DOHH2 (cell line): Measurements from ENCODE around the gene RBM17.

Experiments
- H3F3A ChIP-seq: fragments of 200-600 bp; sonication (generic), shearing (Covaris generic); 2 replicates; pipeline ENCODE4 v1.6.0; 2016; ENCODE audit warnings: antibody characterized with exemption, mild to moderate bottlenecking; ENCODE audit not compliant: control insufficient read depth, insufficient read depth
- H3K27ac ChIP-seq: fragments of 200-600 bp; sonication (generic); 2 replicates; pipeline ENCODE4 v1.5.1; 2014; ENCODE audit warnings: low read depth, mild to moderate bottlenecking, low read length, moderate library complexity
- H3K27me3 ChIP-seq: fragments of 200-600 bp; sonication (generic); 2 replicates; pipeline ENCODE4 v1.6.1; 2014; ENCODE audit warnings: mild to moderate bottlenecking, low read length, mixed read lengths; ENCODE audit not compliant: control insufficient read depth
- H3K36me3 ChIP-seq: fragments of 200-600 bp; sonication (generic); 2 replicates; pipeline ENCODE4 v1.6.1; 2014; ENCODE audit warnings: mild to moderate bottlenecking, low read length, moderate library complexity, mixed read lengths; ENCODE audit not compliant: control insufficient read depth
- H3K4me1 ChIP-seq: fragments of 200-600 bp; sonication (generic); 2 replicates; pipeline ENCODE4 v1.6.1; 2014; ENCODE audit warnings: mild to moderate bottlenecking, low read length, mixed read lengths; ENCODE audit not compliant: control insufficient read depth
- H3K4me2 ChIP-seq: fragments of 200-600 bp; sonication (generic); 2 replicates; pipeline ENCODE4 v1.6.0; 2014; ENCODE audit warnings: mild to moderate bottlenecking, low read length, moderate library complexity
- H3K4me3 ChIP-seq: fragments of 200-600 bp; sonication (generic); 2 replicates; pipeline ENCODE4 v1.5.1; 2014; ENCODE audit warnings: mild to moderate bottlenecking, low read length, mixed read lengths
- H3K79me2 ChIP-seq: fragments of 200-600 bp; sonication (generic); 2 replicates; pipeline ENCODE4 v1.6.1; 2014; ENCODE audit warnings: mild to moderate bottlenecking, low read length, mixed read lengths; ENCODE audit not compliant: control insufficient read depth
- H3K9me2 ChIP-seq: fragments of 200-600 bp; sonication (generic); replicated peaks from 2 replicates; pipeline ENCODE4 v1.6.1; 2014; ENCODE audit warnings: mild to moderate bottlenecking, low read length, mixed read lengths; ENCODE audit not compliant: control insufficient read depth
- H3K9me3 ChIP-seq: fragments of 200-600 bp; sonication (generic); 2 replicates; pipeline ENCODE4 v1.6.1; 2014; ENCODE audit warnings: antibody characterized with exemption, low read length, mixed read lengths; ENCODE audit not compliant: control insufficient read depth, insufficient read depth
- H4K20me1 ChIP-seq: fragments of 200-600 bp; sonication (generic); 2 replicates; pipeline ENCODE4 v1.6.0; 2014; ENCODE audit warnings: low read depth, mild to moderate bottlenecking, antibody characterized with exemption, low read length, moderate library complexity; ENCODE audit not compliant: control insufficient read depth, insufficient read depth
- EZH2phosphoT487 ChIP-seq: fragments of 200-600 bp; sonication (generic); IDR thresholded peaks from 2 replicates; pipeline ENCODE4 v1.6.1; 2017; ENCODE audit warnings: borderline replicate concordance, mild to moderate bottlenecking, antibody characterized with exemption, low read length, moderate library complexity, mixed read lengths
- TF ChIP-seq, protein P1 (sequence below): fragments of 200-600 bp; sonication (generic); IDR thresholded peaks from one replicate; pipeline ENCODE4 v1.5.1; 2014; ENCODE audit warnings: antibody characterized with exemption, mild to moderate bottlenecking, low read depth, low read length; ENCODE audit not compliant: poor library complexity, severe bottlenecking

The RBM17 gene

DNA sequence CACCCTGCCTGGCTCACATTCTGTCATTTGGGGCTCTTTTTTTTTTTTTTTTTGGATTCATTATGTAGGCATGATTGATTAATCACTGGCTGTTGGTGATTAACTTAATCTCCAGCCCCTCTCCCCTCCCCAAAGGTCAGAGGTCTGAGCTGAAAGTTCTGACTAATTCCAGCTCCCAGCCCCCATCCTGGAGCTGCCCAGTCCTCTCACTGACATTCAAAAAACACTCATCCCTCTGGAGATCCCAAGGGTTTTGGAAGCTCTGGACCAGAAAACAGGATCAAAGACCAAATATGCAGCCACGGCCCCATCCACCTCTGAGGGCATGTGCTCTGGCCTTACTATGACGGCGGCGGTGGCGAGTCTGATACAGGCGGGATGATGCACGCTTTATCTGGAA is 53.8 kb downstream of the RBM17 start:
- TF ChIP-seq, protein P1, sequence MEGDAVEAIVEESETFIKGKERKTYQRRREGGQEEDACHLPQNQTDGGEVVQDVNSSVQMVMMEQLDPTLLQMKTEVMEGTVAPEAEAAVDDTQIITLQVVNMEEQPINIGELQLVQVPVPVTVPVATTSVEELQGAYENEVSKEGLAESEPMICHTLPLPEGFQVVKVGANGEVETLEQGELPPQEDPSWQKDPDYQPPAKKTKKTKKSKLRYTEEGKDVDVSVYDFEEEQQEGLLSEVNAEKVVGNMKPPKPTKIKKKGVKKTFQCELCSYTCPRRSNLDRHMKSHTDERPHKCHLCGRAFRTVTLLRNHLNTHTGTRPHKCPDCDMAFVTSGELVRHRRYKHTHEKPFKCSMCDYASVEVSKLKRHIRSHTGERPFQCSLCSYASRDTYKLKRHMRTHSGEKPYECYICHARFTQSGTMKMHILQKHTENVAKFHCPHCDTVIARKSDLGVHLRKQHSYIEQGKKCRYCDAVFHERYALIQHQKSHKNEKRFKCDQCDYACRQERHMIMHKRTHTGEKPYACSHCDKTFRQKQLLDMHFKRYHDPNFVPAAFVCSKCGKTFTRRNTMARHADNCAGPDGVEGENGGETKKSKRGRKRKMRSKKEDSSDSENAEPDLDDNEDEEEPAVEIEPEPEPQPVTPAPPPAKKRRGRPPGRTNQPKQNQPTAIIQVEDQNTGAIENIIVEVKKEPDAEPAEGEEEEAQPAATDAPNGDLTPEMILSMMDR = no peak
- TF ChIP-seq EZH2phosphoT487 = no peak
- Histone ChIP-seq H3K4me1 (peaks cover 42% of the 10 kb centered on the region), H3K9me2 (no peaks in the 10 kb centered on the region), H3K27ac (no peak overlapping the region), H3K4me3 (no peak overlapping the region), H3K9me3 (no peaks in the 10 kb centered on the region), H3K36me3 (peaks cover 13% of the 10 kb centered on the region), H3K27me3 (peaks cover 42% of the 10 kb centered on the region), H3K4me2 (no peak overlapping the region), H4K20me1 (peaks cover 5% of the 10 kb centered on the region), H3K79me2 (peaks cover 29% of the 10 kb centered on the region), H3F3A (0 out of 2 replicates have a peak, but pooled peaks cover 3% of the 10 kb centered on the region)

DNA sequence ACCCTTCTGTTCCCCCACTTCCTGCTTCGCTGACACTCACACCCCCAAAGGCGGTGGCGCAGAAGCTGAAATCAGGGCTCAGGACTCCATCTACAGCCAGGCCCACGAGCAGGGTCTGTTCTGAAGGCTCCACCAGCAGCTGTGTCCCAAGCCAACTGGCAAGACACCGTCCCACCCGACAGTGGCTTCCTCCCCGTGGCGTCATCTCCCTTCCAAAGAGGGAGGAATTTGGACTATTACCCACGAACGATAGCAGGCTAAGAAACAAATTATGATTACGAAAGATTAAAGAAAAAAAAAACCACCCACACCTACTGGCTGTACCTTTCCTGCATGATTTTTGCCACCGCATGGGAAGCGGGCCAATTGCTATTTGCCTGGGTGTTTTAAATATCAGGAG is 54.3 kb downstream of the RBM17 start:
- peaks cover 35% of the 10 kb centered on the region for H3K79me2 ChIP-seq
- TF ChIP-seq, protein P1 = no peak
- no peak for TF ChIP-seq EZH2phosphoT487
- H4K20me1 ChIP-seq = peaks cover 7% of the 10 kb centered on the region
- H3K36me3 ChIP-seq = peaks cover 19% of the 10 kb centered on the region
- H3K9me2 ChIP-seq = no peaks in the 10 kb centered on the region
- 0 out of 2 replicates have a peak, but pooled peaks cover 3% of the 10 kb centered on the region for H3F3A ChIP-seq
- H3K4me3 ChIP-seq = no peak overlapping the region
- no peaks in the 10 kb centered on the region for H3K9me3 ChIP-seq
- H3K4me2 ChIP-seq = no peak overlapping the region
- H3K27ac ChIP-seq = no peak overlapping the region
- H3K4me1 ChIP-seq = peaks cover 47% of the 10 kb centered on the region
- peaks cover 37% of the 10 kb centered on the region for H3K27me3 ChIP-seq

DNA sequence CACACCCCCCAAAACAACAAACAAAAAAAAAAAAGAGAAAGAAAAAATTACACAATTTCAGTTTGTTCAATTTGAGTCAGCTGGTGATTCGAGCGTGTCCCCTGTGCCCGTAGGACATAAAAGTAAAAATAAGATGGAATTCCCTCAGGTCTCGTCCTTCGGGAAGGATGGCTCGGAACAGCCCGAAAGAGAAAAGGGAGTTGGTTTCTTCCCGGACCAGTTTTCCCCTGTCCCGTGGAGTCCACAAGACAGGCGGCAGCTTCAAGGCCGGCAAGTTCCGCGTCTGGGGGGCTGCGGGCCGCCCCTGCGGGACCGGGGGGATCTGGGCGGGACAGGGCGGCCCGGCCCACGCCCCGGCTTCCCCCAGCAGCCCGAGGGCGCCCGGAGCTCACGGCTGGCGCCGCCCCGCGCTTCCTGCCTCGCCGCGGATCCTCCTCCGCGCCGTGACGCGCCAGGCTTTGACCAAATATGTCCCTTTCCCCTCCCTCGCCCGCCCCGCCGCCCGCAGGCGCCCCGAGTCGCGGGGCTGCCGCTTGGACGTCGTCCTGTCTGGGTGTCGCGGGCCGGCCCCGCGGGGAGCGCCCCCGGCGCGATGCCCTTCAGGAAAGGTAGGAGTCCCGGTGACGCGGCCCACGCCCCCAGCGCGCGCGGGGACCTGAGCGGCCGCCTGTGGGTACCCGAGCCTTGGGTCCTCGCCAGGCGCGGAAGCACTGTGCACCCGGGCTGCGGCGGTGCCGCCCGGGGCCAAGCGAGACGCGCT is 55.8 kb downstream of the RBM17 start:
- Histone ChIP-seq H3K9me3 (no peaks in the 10 kb centered on the region), H3K4me2 (peak overlapping the region; percentile 83), H4K20me1 (peaks cover 7% of the 10 kb centered on the region), H3F3A (0 out of 2 replicates have a peak, but pooled peaks cover 3% of the 10 kb centered on the region), H3K27ac (peak overlapping the region; percentile 25; the same call in 1 of the 2 replicates), H3K9me2 (no peaks in the 10 kb centered on the region), H3K4me3 (peak overlapping the region; percentile 94), H3K4me1 (peaks cover 54% of the 10 kb centered on the region), H3K36me3 (peaks cover 23% of the 10 kb centered on the region), H3K79me2 (peaks cover 47% of the 10 kb centered on the region), H3K27me3 (peaks cover 23% of the 10 kb centered on the region)
- TF ChIP-seq, protein P1 = no peak
- TF ChIP-seq EZH2phosphoT487 = no peak
